Thoracic aorta (tissue), 2 donors: ENCODE data around the gene BCAS1. TPM values are rescaled to one million over a fixed set of nuclear protein-coding genes. Genes with fewer than 3 reads are reported as not detected.

Source experiments
- ATAC-seq: fragments of 150-250 bp; one replicate; pipeline ENCODE4 v1.8.0; 2017; ENCODE audit warnings: low read depth; ENCODE audit not compliant: insufficient number of reproducible peaks, low FRiP score
- DNase-seq: peaks from one replicate; pipeline ENCODE4 v3.0.0-alpha.2; 2020; ENCODE audit warnings: low spot score
- H3K27ac ChIP-seq, 2 donors: fragments of 200-600 bp; sonication (generic); 1 replicate in 1 of 2; 2 replicates in 1 of 2; pipeline ENCODE4 v1.5.1; 2016; ENCODE audit warnings: mild to moderate bottlenecking in 2 of 2, moderate library complexity in 2 of 2
- H3K27me3 ChIP-seq: fragments of 200-600 bp; sonication (generic); replicated peaks from 2 replicates; pipeline ENCODE4 v1.6.0; 2016; ENCODE audit warnings: mild to moderate bottlenecking; ENCODE audit not compliant: insufficient read depth
- H3K36me3 ChIP-seq: fragments of 200-600 bp; sonication (generic); one replicate; pipeline ENCODE4 v1.5.1; 2016
- H3K4me1 ChIP-seq, 2 donors: fragments of 200-600 bp; sonication (generic); 1 replicate in 1 of 2; 2 replicates in 1 of 2; pipeline versions ENCODE4 v1.5.1 to v1.6.0; 2016; ENCODE audit warnings: low read depth in 2 of 2, mild to moderate bottlenecking in 1 of 2; ENCODE audit not compliant: control insufficient read depth in 1 of 2
- H3K4me3 ChIP-seq: fragments of 200-600 bp; sonication (generic); 2 replicates; pipeline ENCODE4 v1.5.1; 2016; ENCODE audit warnings: mild to moderate bottlenecking
- H3K9me3 ChIP-seq: fragments of 200-600 bp; sonication (generic); 2 replicates; pipeline ENCODE4 v1.5.1; 2016
- total RNA-seq, 2 donors: library from RNA; depleted of rRNA; stranded (reverse); fragments of >200 nt; gene quantifications; one replicate each; pipeline versions ENCODE4 v1.1.0 to v1.2.3, GENCODE V29; 2016
- TF ChIP-seq, protein P1 (sequence below): fragments of 200-600 bp; sonication (generic); IDR thresholded peaks from one replicate; pipeline ENCODE4 v1.5.1; 2019; ENCODE audit warnings: antibody characterized with exemption

Gene BCAS1
- total RNA-seq, 2 donors from 2014 or later = under 0.01 to 3.6 TPM

DNA sequence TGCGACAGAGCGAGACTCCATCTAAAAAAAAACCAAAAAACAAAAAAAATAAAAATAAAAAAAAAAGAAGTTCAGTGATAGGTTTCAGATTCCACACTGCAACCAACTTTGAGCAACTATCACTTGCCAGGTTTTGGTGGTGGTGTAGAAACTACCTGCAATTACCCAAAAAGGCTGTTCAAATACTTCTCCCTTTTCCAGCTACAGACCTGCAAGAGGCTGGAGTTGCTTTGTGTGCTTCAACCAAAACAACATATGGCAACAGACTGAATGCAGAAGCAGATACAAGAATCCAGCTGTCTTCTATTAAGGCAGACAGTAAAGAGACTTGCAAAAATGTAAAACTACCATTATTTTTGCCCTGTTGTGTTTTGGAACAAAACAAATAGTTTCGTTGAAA lies 9.3 kb upstream of the BCAS1 start:
- TF ChIP-seq, protein P1, sequence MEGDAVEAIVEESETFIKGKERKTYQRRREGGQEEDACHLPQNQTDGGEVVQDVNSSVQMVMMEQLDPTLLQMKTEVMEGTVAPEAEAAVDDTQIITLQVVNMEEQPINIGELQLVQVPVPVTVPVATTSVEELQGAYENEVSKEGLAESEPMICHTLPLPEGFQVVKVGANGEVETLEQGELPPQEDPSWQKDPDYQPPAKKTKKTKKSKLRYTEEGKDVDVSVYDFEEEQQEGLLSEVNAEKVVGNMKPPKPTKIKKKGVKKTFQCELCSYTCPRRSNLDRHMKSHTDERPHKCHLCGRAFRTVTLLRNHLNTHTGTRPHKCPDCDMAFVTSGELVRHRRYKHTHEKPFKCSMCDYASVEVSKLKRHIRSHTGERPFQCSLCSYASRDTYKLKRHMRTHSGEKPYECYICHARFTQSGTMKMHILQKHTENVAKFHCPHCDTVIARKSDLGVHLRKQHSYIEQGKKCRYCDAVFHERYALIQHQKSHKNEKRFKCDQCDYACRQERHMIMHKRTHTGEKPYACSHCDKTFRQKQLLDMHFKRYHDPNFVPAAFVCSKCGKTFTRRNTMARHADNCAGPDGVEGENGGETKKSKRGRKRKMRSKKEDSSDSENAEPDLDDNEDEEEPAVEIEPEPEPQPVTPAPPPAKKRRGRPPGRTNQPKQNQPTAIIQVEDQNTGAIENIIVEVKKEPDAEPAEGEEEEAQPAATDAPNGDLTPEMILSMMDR = no peak
- ATAC-seq = no peak
- H3K36me3 ChIP-seq = no peaks in the 10 kb centered on the region
- no peaks in the 10 kb centered on the region for H3K9me3 ChIP-seq
- H3K4me1 ChIP-seq = no peaks in the 10 kb centered on the region
- H3K27me3 ChIP-seq = no peaks in the 10 kb centered on the region
- H3K4me3 ChIP-seq = no peak overlapping the region
- DNase-seq = no peak
- H3K27ac ChIP-seq = no peak overlapping the region

DNA sequence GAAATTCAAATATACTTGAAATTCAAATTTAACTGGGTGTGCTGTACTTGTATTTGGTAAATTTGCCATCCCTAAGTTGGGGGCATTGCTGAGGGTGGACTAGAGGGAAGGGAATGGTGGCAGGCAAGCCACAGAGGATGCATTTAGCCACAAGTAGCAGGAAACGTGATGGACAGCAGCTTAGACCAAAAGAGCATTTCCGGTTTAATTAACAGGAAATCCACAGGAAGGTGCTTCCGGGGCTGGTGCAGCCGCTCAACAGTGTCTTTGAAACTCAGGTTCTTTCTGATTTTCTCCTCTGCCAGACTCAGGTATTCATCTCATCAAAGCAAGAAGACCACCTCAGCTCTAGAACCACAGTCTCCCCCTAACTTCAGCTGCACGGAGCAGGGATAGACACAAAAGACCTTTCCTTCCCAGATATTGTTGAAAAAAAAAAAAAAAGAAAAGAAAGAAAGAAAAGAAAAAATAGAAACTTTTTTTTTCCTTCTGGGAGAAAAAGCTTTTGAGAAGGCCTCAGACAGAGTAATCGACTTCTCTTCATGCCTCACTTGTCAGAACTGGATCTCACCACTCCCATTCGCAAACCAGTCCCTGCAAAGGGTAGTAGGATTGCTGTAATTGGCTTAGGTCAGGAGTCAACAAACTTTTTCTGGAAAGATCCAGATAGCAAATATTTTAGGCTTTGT lies 8.0 kb upstream of the BCAS1 start:
- Histone ChIP-seq H3K36me3 (no peaks in the 10 kb centered on the region), H3K4me1 (no peaks in the 10 kb centered on the region), H3K27me3 (no peaks in the 10 kb centered on the region), H3K9me3 (no peaks in the 10 kb centered on the region), H3K4me3 (no peak overlapping the region), H3K27ac (no peak overlapping the region)
- ATAC-seq (no peak), DNase-seq (no peak)
- TF ChIP-seq, protein P1 = no peak

DNA sequence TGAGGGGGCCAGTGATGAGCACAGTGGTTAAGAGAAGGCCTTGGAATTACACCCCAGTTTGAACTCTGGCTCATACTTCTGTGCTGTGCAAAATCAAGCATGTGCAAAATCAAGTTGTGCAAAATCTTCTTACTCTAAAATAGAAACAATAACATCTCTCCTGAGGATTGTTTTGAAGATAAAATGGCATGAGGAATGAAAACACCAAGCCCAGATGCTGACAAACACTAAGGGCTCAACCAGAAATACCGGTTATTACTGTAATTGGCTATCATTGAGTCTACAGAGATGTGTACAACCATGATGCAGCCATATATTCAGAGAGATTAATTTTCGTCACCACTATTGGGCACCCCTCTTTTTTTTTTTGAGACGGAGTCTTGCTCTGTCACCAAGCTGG lies 5.9 kb upstream of the BCAS1 start:
- ATAC-seq (no peak), DNase-seq (no peak)
- H3K4me1 ChIP-seq = no peaks in the 10 kb centered on the region
- no peaks in the 10 kb centered on the region for H3K9me3 ChIP-seq
- TF ChIP-seq, protein P1 = no peak
- no peaks in the 10 kb centered on the region for H3K27me3 ChIP-seq
- no peak overlapping the region for H3K4me3 ChIP-seq
- no peaks in the 10 kb centered on the region for H3K36me3 ChIP-seq
- no peak overlapping the region for H3K27ac ChIP-seq

DNA sequence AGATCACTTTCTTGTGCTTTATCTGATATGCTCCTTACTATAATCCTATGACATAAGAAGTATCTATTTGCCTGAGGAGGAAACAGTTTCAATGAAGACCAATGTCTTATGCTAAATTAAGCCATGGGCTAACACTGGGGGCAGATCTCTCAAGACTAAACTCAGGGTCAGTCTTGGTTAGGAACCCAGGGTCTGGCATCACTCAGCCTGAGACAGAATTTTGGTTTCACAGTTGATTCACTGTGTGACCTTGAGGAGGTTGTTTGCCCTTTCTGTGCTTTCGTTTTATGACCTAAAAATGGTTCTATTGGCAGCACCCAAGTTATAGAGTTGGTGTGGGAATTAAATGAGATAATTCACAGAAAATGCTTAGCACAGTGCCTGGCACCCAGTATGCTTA lies 4.9 kb upstream of the BCAS1 start:
- Histone ChIP-seq H3K27ac (no peak overlapping the region), H3K36me3 (no peaks in the 10 kb centered on the region), H3K4me3 (no peak overlapping the region), H3K4me1 (no peaks in the 10 kb centered on the region), H3K27me3 (no peaks in the 10 kb centered on the region), H3K9me3 (no peaks in the 10 kb centered on the region)
- ATAC-seq (no peak), DNase-seq (no peak)
- TF ChIP-seq, protein P1 = no peak

DNA sequence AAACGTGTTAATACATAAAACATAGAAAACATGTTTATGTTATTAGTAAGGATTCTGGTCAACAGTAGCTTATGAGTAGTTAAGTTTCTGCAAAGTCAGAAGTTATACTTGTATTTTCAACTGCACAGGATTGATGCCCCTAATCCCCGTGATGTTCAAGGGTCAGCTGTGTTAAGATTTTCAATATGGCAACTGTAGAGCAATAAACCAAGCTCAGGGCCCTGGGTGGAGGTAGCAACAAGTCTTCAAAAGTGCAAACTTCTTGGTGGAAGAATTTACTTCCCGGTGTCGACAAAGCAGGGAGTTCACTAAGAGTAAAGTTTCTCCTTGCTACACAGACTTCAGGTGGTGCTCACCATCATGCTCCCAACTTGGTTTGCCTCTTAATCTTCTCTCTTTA lies 4.1 kb upstream of the BCAS1 start:
- Histone ChIP-seq H3K9me3 (no peaks in the 10 kb centered on the region), H3K4me1 (no peaks in the 10 kb centered on the region), H3K4me3 (no peak overlapping the region), H3K27me3 (no peaks in the 10 kb centered on the region), H3K36me3 (no peaks in the 10 kb centered on the region), H3K27ac (no peak overlapping the region)
- no peak for ATAC-seq
- DNase-seq = no peak
- TF ChIP-seq, protein P1 = no peak
